H54 (cell line): Measurements from ENCODE around the gene CASR.

Experiments used
- DNase-seq: peaks from one replicate; pipeline ENCODE4 v3.0.0; 2011; ENCODE audit warnings: low spot score, mixed read lengths; ENCODE audit not compliant: insufficient read length
- FAIRE-seq: peaks from 3 replicates; lab custom pipeline; 2011; peaks lifted over from hg19 to GRCh38; lab: Jason Lieb, UNC
- POLR2A ChIP-seq: IDR thresholded peaks from 2 replicates; pipeline ENCODE4 v1.6.1; 2011; ENCODE audit warnings: low read depth, mild to moderate bottlenecking, low read length

The CASR gene

DNA sequence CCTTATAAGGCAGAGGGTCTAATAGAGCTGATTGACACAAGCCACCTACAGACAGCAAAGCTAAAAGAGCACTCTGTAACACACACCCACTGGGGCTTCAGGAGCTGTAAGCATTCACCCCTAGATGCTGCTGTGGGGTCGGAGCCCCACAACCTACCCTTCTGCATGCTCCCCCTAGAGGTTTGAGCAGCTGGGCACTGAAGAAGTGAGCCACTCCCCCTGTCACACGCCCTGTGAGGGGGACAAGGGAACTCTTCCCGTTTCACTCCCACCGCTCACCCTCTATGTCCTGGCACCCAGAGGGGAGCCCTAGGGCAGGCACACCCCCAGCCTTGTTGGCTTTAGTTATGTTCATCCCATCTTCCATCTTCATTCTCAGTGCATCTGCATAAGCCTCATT lies 132.2 kb downstream of the CASR start:
- no peak for DNase-seq
- TF ChIP-seq POLR2A: no peak
- no peak for FAIRE-seq

GRCh38 chr3:122316368-122316767 lies 132.9 kb downstream of the CASR start:
- DNase-seq: no peak
- no peak for FAIRE-seq
- TF ChIP-seq POLR2A: no peak

DNA sequence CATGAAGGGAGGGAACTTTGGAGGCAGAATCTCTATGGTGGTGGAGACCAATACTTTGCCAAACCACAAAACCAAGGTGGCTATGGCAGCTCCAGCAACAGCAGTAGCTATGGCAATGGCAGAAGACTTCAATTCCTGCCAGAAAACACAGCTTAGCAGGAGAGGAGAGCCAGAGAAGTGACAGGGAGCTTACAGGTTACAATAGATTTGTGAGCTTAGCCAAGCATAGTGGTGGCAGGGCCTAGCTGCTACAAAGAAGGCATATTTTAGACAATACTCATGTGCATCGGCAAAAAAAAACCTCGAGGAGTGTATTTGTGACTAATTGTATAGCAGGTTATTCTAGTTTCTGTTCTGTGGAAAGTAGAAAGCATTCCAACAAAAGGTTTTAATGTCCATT lies 135.2 kb downstream of the CASR start:
- FAIRE-seq (no peak), DNase-seq (no peak)
- TF ChIP-seq POLR2A: no peak

GRCh38 chr3:122322095-122323075 lies 138.9 kb downstream of the CASR start:
- FAIRE-seq: no peak
- no peak for TF ChIP-seq POLR2A
- no peak for DNase-seq

- FAIRE-seq: no peak
- no peak for TF ChIP-seq POLR2A
- DNase-seq: no peak
Observed at GRCh38 chr3:122324871-122325323, 141.4 kb downstream of the CASR start, which contains the start of gene CSTA. TSS of gene CSTA (plus strand) at chr3:122325248. CDS start at chr3:122325293, 45 bp downstream.

DNA sequence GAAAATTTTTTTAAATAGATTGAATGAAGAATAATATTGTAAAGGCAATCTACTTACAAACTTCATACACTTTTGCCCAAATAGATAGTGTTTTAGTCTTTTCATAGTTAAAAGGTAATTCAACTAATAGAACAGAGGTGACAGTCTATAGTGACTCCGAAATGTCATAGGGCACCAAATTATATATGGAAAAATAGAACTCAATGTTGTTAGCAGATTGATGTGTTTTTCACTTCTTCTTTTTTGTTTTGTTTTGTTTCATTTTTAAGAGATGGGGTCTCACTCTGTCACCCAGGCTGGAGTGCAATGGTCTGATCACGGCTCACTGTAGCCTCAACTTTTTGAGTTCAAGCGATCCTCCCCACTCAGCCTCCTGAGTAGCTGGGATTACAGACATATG lies 142.3 kb downstream of the CASR start:
- no peak for TF ChIP-seq POLR2A
- no peak for FAIRE-seq

GRCh38 chr3:122331886-122332285 lies 148.4 kb downstream of the CASR start:
- DNase-seq (no peak), FAIRE-seq (no peak)
- no peak for TF ChIP-seq POLR2A

More for the DNA sequence above, 142.3 kb downstream of the CASR start:
- no peak for DNase-seq

DNA sequence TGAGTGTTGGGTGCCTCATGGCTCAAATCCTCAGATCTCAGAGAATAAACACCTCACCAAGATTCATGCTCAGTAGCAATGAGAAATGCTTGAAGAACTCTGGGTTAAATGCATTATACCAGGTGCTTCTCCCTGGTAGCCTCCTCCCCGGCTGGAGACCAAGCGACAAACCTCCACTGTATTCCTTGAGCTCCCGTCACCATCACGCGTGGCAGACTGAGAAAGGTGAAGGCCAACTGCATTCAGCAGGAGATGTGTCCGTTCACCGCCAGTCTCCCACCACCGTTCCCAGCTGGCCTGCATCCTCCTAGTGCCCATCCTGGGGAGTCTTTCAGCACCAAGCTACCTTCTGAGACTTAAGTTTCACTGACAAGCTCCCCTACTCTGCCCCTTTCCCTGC lies 149.1 kb downstream of the CASR start:
- FAIRE-seq (no peak), DNase-seq (no peak)
- no peak for TF ChIP-seq POLR2A
